HepG2 (cell line): ENCODE measurements around the gene ZCCHC24. TPM values are rescaled to one million over a fixed set of nuclear protein-coding genes. Genes with fewer than 3 reads are reported as not detected.

Experiments used
- ARNT2 ChIP-seq: sonication (generic); formaldehyde crosslinking; IDR thresholded peaks from 2 replicates; pipeline ENCODE4 v1.8.0; 2022; ENCODE audit warnings: mild to moderate bottlenecking, low read depth, missing genetic modification reagents, moderate library complexity
- DPF2 ChIP-seq: sonication (generic); formaldehyde crosslinking; IDR thresholded peaks from 2 replicates; pipeline ENCODE4 v1.4.0; 2020; ENCODE audit warnings: mild to moderate bottlenecking, low read depth, missing genetic modification reagents, borderline replicate concordance
- HNF4G ChIP-seq, 2 experiments: sonication (generic) in 1 of 2; formaldehyde crosslinking in 1 of 2; IDR thresholded peaks; 2 replicates each; pipeline versions ENCODE4 v1.4.0 to v1.6.1; 2011 to 2020; ENCODE audit warnings: borderline replicate concordance in 2 of 2, low read depth in 2 of 2, mild to moderate bottlenecking in 2 of 2, low read length in 1 of 2, missing genetic modification reagents in 1 of 2, moderate library complexity in 1 of 2
- KMT2A ChIP-seq: sonication (generic); formaldehyde crosslinking; IDR thresholded peaks from 2 replicates; pipeline ENCODE4 v1.4.0; 2020; ENCODE audit warnings: missing genetic modification reagents
- MIXL1 ChIP-seq: IDR thresholded peaks from 2 replicates; pipeline ENCODE4 v1.6.1; 2016
- PPARG ChIP-seq: conservative IDR thresholded peaks from 2 replicates; pipeline ENCODE4 v1.6.1; 2016; ENCODE audit warnings: missing biosample characterization, missing genetic modification reagents
- TFAP4 ChIP-seq: sonication (generic); IDR thresholded peaks from 2 replicates; pipeline ENCODE4 v1.6.1; 2016; ENCODE audit warnings: low read depth, borderline replicate concordance
- TOE1 ChIP-seq: sonication (generic); formaldehyde crosslinking; IDR thresholded peaks from 2 replicates; pipeline ENCODE4 v1.4.0; 2020; ENCODE audit warnings: mild to moderate bottlenecking, missing genetic modification reagents
- ZFX ChIP-seq: sonication (generic); formaldehyde crosslinking; IDR thresholded peaks from 2 replicates; pipeline ENCODE4 v1.4.0; 2020; ENCODE audit warnings: mild to moderate bottlenecking, low read depth, missing genetic modification reagents, moderate library complexity
- ZNF224 ChIP-seq: sonication (generic); formaldehyde crosslinking; IDR thresholded peaks from 2 replicates; pipeline ENCODE4 v1.5.0; 2020; ENCODE audit warnings: mild to moderate bottlenecking, missing genetic modification reagents
- ZNF362 ChIP-seq: sonication (generic); formaldehyde crosslinking; IDR thresholded peaks from 2 replicates; pipeline ENCODE4 v1.4.0; 2020; ENCODE audit warnings: missing genetic modification reagents, mild to moderate bottlenecking, borderline replicate concordance
- ZNF781 ChIP-seq: sonication (generic); formaldehyde crosslinking; IDR thresholded peaks from 2 replicates; pipeline ENCODE4 v1.5.1; 2020; ENCODE audit warnings: borderline replicate concordance, mild to moderate bottlenecking, missing genetic modification reagents; ENCODE audit errors: not compliant biosample characterization
- ZNF891 ChIP-seq: sonication (generic); formaldehyde crosslinking; IDR thresholded peaks from 2 replicates; pipeline ENCODE4 v1.5.0; 2020; ENCODE audit warnings: mild to moderate bottlenecking, missing genetic modification reagents
- polyA plus RNA-seq, 8 experiments: library from polyadenylated mRNA; depleted of rRNA in 3 of 8; stranded (reverse) in 7 of 8; unstranded in 1 of 8; fragments of >200 nt; fragmentation: Illumina TruSeq in 4 of 8; extraction: Trizol in 4 of 8; gene quantifications; 2 replicates each; pipeline versions ENCODE4 v1.2.1 to v1.2.3, GENCODE V29; 2011 to 2016; ENCODE audit warnings: low read depth in 4 of 8, missing spikeins in 1 of 8, mixed read lengths in 1 of 8; ENCODE audit not compliant: insufficient read depth in 1 of 8
- total RNA-seq, 5 experiments: library from RNA; depleted of rRNA; stranded (reverse); fragments of >200 nt; fragmentation: Illumina TruSeq; extraction: Trizol; gene quantifications; 2 replicates each; pipeline ENCODE4 v1.2.3, GENCODE V29; 2016; ENCODE audit warnings: low read depth in 1 of 5
- TF ChIP-seq, protein P1 (sequence below): IDR thresholded peaks from 2 replicates; pipeline ENCODE4 v1.6.1; 2012; ENCODE audit warnings: inconsistent platforms
- TF ChIP-seq, protein P2 (sequence below), 2 experiments: sonication (generic) in 1 of 2; formaldehyde crosslinking in 1 of 2; IDR thresholded peaks; 2 replicates each; pipeline versions ENCODE4 v1.4.0 to v1.6.1; 2016 to 2020; ENCODE audit warnings: borderline replicate concordance in 1 of 2, low read depth in 1 of 2, mild to moderate bottlenecking in 1 of 2, missing genetic modification reagents in 1 of 2
- TF ChIP-seq, protein P3 (sequence below): sonication (generic); formaldehyde crosslinking; IDR thresholded peaks from 2 replicates; pipeline ENCODE4 v1.5.0; 2020; ENCODE audit warnings: mild to moderate bottlenecking, missing genetic modification reagents

ZCCHC24 gene
- total and polyA plus RNA-seq, 2 of the 13 experiments (the other 11 are each of a cell fraction or from before 2014, with no cell fraction given) = 3.1 to 7.9 TPM

GRCh38 chr10:79424221-79425073, 21.0 kb downstream of the ZCCHC24 start (continued):
- TF ChIP-seq, protein P1, sequence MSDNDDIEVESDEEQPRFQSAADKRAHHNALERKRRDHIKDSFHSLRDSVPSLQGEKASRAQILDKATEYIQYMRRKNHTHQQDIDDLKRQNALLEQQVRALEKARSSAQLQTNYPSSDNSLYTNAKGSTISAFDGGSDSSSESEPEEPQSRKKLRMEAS = peak; percentile 63
- no peak for TF ChIP-seq KMT2A (CRISPR knock-in tag)
- TF ChIP-seq ARNT2 = 0 out of 2 replicates have a peak, but pooled peaks have one; percentile 41
- 0 out of 2 replicates have a peak, but pooled peaks have one; percentile 45 for TF ChIP-seq TOE1 (CRISPR knock-in tag)
- TF ChIP-seq ZNF362 (CRISPR knock-in tag) = peak; percentile 37; the same call in 1 of the 2 replicates
- TF ChIP-seq TFAP4 = peak; percentile 96
- TF ChIP-seq DPF2 (CRISPR knock-in tag) = peak; percentile 62
- no peak for TF ChIP-seq MIXL1 (CRISPR knock-in tag)
- TF ChIP-seq, protein P2, sequence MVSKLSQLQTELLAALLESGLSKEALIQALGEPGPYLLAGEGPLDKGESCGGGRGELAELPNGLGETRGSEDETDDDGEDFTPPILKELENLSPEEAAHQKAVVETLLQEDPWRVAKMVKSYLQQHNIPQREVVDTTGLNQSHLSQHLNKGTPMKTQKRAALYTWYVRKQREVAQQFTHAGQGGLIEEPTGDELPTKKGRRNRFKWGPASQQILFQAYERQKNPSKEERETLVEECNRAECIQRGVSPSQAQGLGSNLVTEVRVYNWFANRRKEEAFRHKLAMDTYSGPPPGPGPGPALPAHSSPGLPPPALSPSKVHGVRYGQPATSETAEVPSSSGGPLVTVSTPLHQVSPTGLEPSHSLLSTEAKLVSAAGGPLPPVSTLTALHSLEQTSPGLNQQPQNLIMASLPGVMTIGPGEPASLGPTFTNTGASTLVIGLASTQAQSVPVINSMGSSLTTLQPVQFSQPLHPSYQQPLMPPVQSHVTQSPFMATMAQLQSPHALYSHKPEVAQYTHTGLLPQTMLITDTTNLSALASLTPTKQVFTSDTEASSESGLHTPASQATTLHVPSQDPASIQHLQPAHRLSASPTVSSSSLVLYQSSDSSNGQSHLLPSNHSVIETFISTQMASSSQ (IDR thresholded peaks at IDR 0.05; ENCODE audit: low read depth) = no peak
- TF ChIP-seq, protein P2 (CRISPR knock-in tag; IDR thresholded peaks at IDR 0.05; ENCODE audit: borderline replicate concordance) = peak; percentile 35; the same call in 1 of the 2 replicates
- peak; percentile 85 for TF ChIP-seq ZFX (CRISPR knock-in tag)
- peak; percentile 38; the same call in 1 of the 2 replicates for TF ChIP-seq ZNF891
- TF ChIP-seq HNF4G (IDR thresholded peaks at IDR 0.05; ENCODE audit: borderline replicate concordance, low read depth, low read length) = peak; percentile 76; the same call in 1 of the 2 replicates
- no peak for TF ChIP-seq HNF4G (CRISPR knock-in tag; IDR thresholded peaks at IDR 0.05; ENCODE audit: borderline replicate concordance, low read depth)
- TF ChIP-seq, protein P3, sequence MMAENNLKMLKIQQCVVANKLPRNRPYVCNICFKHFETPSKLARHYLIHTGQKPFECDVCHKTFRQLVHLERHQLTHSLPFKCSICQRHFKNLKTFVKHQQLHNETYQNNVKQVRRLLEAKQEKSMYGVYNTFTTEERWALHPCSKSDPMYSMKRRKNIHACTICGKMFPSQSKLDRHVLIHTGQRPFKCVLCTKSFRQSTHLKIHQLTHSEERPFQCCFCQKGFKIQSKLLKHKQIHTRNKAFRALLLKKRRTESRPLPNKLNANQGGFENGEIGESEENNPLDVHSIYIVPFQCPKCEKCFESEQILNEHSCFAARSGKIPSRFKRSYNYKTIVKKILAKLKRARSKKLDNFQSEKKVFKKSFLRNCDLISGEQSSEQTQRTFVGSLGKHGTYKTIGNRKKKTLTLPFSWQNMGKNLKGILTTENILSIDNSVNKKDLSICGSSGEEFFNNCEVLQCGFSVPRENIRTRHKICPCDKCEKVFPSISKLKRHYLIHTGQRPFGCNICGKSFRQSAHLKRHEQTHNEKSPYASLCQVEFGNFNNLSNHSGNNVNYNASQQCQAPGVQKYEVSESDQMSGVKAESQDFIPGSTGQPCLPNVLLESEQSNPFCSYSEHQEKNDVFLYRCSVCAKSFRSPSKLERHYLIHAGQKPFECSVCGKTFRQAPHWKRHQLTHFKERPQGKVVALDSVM (CRISPR knock-in tag) = peak; percentile 90
- TF ChIP-seq ZNF781 (CRISPR knock-in tag) = no peak
- peak; percentile 36; the same call in 1 of the 2 replicates for TF ChIP-seq PPARG (CRISPR knock-in tag)
- peak; percentile 42; the same call in 1 of the 2 replicates for TF ChIP-seq ZNF224 (CRISPR knock-in tag)
